GM23338 (cell line): ENCODE data around the gene IRF2BP1.

Experiments
- CREB1 ChIP-seq: fragments of 250-450 bp; sonication (Bioruptor Pico); IDR thresholded peaks from 2 replicates; pipeline ENCODE4 v1.5.0; 2020; ENCODE audit warnings: low read depth, mild to moderate bottlenecking, moderate library complexity
- CTCF ChIP-seq, 2 experiments: fragments of 200-600 bp in 1 of 2; sonication (generic) in 1 of 2; conservative IDR thresholded peaks; 2 replicates each; pipeline versions ENCODE4 v1.5.1 to v1.6.1; 2016 to 2017; ENCODE audit warnings: antibody characterized with exemption in 2 of 2, low read depth in 2 of 2, mild to moderate bottlenecking in 2 of 2, moderate library complexity in 1 of 2
- EZH2 ChIP-seq: fragments of 200-600 bp; sonication (generic); IDR thresholded peaks from one replicate; pipeline ENCODE4 v1.8.0; 2017; ENCODE audit warnings: antibody characterized with exemption, mild to moderate bottlenecking, low read depth; ENCODE audit not compliant: unreplicated experiment
- EZH2phosphoT487 ChIP-seq: fragments of 200-600 bp; sonication (generic); IDR thresholded peaks from one replicate; pipeline ENCODE4 v1.8.1; 2018; ENCODE audit warnings: antibody characterized with exemption; ENCODE audit not compliant: unreplicated experiment
- JUNB ChIP-seq: IDR thresholded peaks from one replicate; pipeline ENCODE4 v1.6.1; 2016; ENCODE audit warnings: antibody characterized with exemption; ENCODE audit not compliant: unreplicated experiment
- NANOG ChIP-seq: IDR thresholded peaks from 2 replicates; pipeline ENCODE4 v1.6.1; 2016; ENCODE audit warnings: antibody characterized with exemption, borderline replicate concordance
- POLR2AphosphoS5 ChIP-seq: IDR thresholded peaks from 2 replicates; pipeline ENCODE4 v1.6.1; 2016; ENCODE audit warnings: antibody characterized with exemption, low read depth
- REST ChIP-seq: IDR thresholded peaks from one replicate; pipeline ENCODE4 v1.6.1; 2018; ENCODE audit warnings: antibody characterized with exemption; ENCODE audit not compliant: unreplicated experiment
- STAT1 ChIP-seq: IDR thresholded peaks from one replicate; pipeline ENCODE4 v1.6.1; 2016; ENCODE audit warnings: antibody characterized with exemption; ENCODE audit not compliant: unreplicated experiment
- ZNF331 ChIP-seq: fragments of 250-450 bp; sonication (Bioruptor Pico); IDR thresholded peaks from 2 replicates; pipeline ENCODE4 v1.5.0; 2020; ENCODE audit warnings: low read depth, mild to moderate bottlenecking, moderate library complexity

GRCh38 chr19:45882652-45883585, 3.0 kb downstream of the IRF2BP1 start:
- TF ChIP-seq CTCF (conservative IDR thresholded peaks at IDR 0.05; ENCODE audit: low read depth in 2 of 2): peak; percentile 99 to 100
- TF ChIP-seq POLR2AphosphoS5: peak; percentile 66
- TF ChIP-seq ZNF331 (CRISPR knock-in tag): no peak
- TF ChIP-seq EZH2: no peak
- no peak for TF ChIP-seq REST
- no peak for TF ChIP-seq STAT1
- no peak for TF ChIP-seq EZH2phosphoT487
- TF ChIP-seq NANOG: no peak
- no peak for TF ChIP-seq JUNB
- peak; percentile 85 for TF ChIP-seq CREB1 (CRISPR knock-in tag)
